Stimulated activated CD8-positive, alpha-beta memory T cell treated with anti-CD3 and anti-CD28 coated beads, Interleukin-12 subunit alpha, Interleukin-12 subunit beta, amount 100 ng/mL, for 4 hours (primary cell): Measurements from ENCODE around the gene TARP.
"Not testable (repeated sequence)": the region's sequence is repeated elsewhere in the genome, so short reads cannot be mapped to it uniquely, and the experiment has no call there.

Experiments used
- DNase-seq: peaks from one replicate; pipeline ENCODE4 v3.0.0-alpha.2; 2020; ENCODE audit warnings: low read depth

The TARP gene

GRCh38 chr7:38262026-38262425, 11.4 kb downstream of the TARP start:
- not testable (repeated sequence) for DNase-seq

- DNase-seq: not testable (repeated sequence)
Observed at GRCh38 chr7:38261601-38262000, 11.8 kb downstream of the TARP start.

- not testable (repeated sequence) for DNase-seq
Observed at GRCh38 chr7:38259157-38259556, 14.3 kb downstream of the TARP start.

- DNase-seq: no peak
Observed at GRCh38 chr7:38257350-38257677, 16.1 kb downstream of the TARP start.

GRCh38 chr7:38249849-38250248, 23.6 kb downstream of the TARP start:
- DNase-seq: not testable (repeated sequence)

GRCh38 chr7:38248069-38248567, 25.3 kb downstream of the TARP start:
- DNase-seq: no peak

GRCh38 chr7:38245409-38245977, 27.9 kb downstream of the TARP start:
- DNase-seq: no peak

- no peak for DNase-seq
Observed at GRCh38 chr7:38244516-38244915, 28.9 kb downstream of the TARP start.

GRCh38 chr7:38243345-38243744, 30.1 kb downstream of the TARP start:
- DNase-seq: not testable (repeated sequence)

GRCh38 chr7:38242814-38243213, 30.6 kb downstream of the TARP start:
- DNase-seq: no peak

GRCh38 chr7:38241071-38241470, 32.4 kb downstream of the TARP start:
- no peak for DNase-seq

- DNase-seq: not testable (repeated sequence)
Observed at GRCh38 chr7:38239129-38239528, 34.3 kb downstream of the TARP start.

- DNase-seq: no peak
Observed at GRCh38 chr7:38235606-38236005, 37.8 kb downstream of the TARP start.

- not testable (repeated sequence) for DNase-seq
Observed at GRCh38 chr7:38234759-38235158, 38.7 kb downstream of the TARP start.

GRCh38 chr7:38232502-38233366, 40.7 kb downstream of the TARP start:
- DNase-seq: peak; percentile 76

- DNase-seq: no peak
Observed at GRCh38 chr7:38229884-38230642, 43.4 kb downstream of the TARP start.

- no peak for DNase-seq
Observed at GRCh38 chr7:38229386-38229785, 44.0 kb downstream of the TARP start.

GRCh38 chr7:38224392-38224791, 49.0 kb downstream of the TARP start:
- no peak for DNase-seq

GRCh38 chr7:38223306-38223705, 50.1 kb downstream of the TARP start:
- no peak for DNase-seq

- DNase-seq: no peak
Observed at GRCh38 chr7:38222481-38223096, 50.8 kb downstream of the TARP start.

- DNase-seq: no peak
Observed at GRCh38 chr7:38220452-38220851, 53.0 kb downstream of the TARP start.

GRCh38 chr7:38217672-38218071, 55.8 kb downstream of the TARP start:
- DNase-seq: no peak
